ENCODE measurements around the gene CDC42BPG. TPM values are rescaled to one million over a fixed set of nuclear protein-coding genes. Genes with fewer than 3 reads are reported as not detected.
A peak's percentile ranks its signal among the peaks of the same experiment; 100 is the strongest.

Gene CDC42BPG
- total RNA-seq, 1 experiment from 2014 or later = 30.1 TPM

DNA sequence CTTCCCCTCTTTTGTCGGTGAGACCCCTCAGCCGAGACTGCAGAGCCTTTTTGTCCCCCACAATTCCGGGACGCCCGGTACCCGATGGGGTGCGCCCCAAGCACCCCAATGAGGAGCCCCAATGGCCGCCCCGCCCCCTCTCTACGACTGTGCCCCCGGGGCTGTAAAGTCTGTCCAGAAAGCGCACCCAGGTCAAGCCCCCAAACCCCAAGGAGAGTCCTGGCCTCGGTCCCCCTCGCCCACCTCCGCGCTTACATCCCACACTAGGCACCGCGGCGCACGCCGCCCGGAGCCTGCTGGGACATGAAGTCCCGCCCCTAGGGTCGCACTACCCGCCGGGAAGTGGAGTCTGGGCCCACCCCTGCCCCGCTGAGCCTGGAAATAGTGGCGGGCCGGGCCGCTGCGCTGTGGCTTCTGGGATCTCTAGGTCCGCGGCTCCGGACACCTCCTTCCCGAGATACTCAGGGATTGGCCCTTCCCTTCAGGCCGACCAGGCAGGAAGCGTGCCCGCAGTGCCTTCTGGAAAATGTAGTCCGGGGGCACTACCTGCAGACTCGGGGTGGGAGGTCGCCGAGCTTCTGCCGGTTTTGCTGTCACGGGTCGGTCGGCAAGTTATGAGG lies 34.1 kb downstream of the CDC42BPG start, which contains the start of gene MEN1 (continued):
- TF ChIP-seq, protein P1, sequence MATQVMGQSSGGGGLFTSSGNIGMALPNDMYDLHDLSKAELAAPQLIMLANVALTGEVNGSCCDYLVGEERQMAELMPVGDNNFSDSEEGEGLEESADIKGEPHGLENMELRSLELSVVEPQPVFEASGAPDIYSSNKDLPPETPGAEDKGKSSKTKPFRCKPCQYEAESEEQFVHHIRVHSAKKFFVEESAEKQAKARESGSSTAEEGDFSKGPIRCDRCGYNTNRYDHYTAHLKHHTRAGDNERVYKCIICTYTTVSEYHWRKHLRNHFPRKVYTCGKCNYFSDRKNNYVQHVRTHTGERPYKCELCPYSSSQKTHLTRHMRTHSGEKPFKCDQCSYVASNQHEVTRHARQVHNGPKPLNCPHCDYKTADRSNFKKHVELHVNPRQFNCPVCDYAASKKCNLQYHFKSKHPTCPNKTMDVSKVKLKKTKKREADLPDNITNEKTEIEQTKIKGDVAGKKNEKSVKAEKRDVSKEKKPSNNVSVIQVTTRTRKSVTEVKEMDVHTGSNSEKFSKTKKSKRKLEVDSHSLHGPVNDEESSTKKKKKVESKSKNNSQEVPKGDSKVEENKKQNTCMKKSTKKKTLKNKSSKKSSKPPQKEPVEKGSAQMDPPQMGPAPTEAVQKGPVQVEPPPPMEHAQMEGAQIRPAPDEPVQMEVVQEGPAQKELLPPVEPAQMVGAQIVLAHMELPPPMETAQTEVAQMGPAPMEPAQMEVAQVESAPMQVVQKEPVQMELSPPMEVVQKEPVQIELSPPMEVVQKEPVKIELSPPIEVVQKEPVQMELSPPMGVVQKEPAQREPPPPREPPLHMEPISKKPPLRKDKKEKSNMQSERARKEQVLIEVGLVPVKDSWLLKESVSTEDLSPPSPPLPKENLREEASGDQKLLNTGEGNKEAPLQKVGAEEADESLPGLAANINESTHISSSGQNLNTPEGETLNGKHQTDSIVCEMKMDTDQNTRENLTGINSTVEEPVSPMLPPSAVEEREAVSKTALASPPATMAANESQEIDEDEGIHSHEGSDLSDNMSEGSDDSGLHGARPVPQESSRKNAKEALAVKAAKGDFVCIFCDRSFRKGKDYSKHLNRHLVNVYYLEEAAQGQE (IDR thresholded peaks at IDR 0.05; ENCODE audit: low read depth) = no peak
- peak; percentile 72 for TF ChIP-seq ZFX (IDR thresholded peaks at IDR 0.05)

DNA sequence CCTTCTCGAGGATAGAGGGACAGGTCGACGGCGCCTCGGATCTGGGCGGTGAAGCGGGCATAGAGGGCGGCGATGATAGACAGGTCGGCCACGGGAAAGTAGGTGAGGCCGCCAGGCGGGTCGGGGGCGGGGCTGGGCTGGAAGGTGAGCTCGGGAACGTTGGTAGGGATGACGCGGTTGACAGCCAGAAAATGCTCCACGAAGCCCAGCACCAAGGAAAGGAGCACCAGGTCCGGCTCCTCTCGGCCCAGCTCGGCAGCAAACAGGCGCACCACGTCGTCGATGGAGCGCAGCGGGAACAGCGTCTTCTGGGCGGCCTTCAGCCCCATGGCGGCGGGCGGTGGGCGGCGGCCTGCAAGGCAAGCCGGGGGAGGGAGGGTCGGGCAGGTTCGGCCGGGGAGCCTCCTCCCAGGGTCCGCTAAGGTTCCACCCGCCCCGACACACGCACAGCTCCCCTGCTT lies 34.6 kb downstream of the CDC42BPG start:
- no peak overlapping the region for H2AFZ ChIP-seq (ENCODE audit: low read depth, low read length, poor library complexity, severe bottlenecking)
- peak overlapping the region; percentile 98 for H3K4me2 ChIP-seq (ENCODE audit: low read length)
- intact Hi-C loops (cut with micrococcal nuclease) = no loop called here
- peak overlapping the region; percentile 83 for H3K9ac ChIP-seq (ENCODE audit: low read length)
- ATAC-seq (peak; percentile 51), DNase-seq (ENCODE audit: low read depth, low spot score) (peak; percentile 12)
- peaks cover 5 to 10% of the 10 kb centered on the region in 2 experiments; a peak in 2 of 4 replicates for H3K36me3 ChIP-seq (ENCODE audit: control insufficient read depth in 1 of 2, insufficient read depth in 2 of 2, low read length in 2 of 2)
- H3K4me1 ChIP-seq (ENCODE audit: control insufficient read depth in 1 of 2, insufficient read depth in 2 of 2, low read length in 2 of 2) = peaks cover 7 to 14% of the 10 kb centered on the region in 2 experiments
- no peaks in the 10 kb centered on the region for H3K27me3 ChIP-seq (ENCODE audit: insufficient read depth, low read length)
- H3K4me3 ChIP-seq (replicated peaks in 1 of 2; ENCODE audit: low read depth in 1 of 2, low read length in 2 of 2) = peak overlapping the region; percentile 89 to 91
- RAD21 ChIA-PET (ENCODE audit: low non-redundant PET in 1 of 2, low total read pairs in 2 of 2, uncharacterized antibody in 2 of 2, unreplicated experiment in 2 of 2) = no interaction called here
- no peak for TF ChIP-seq RAD21 (IDR thresholded peaks at IDR 0.05; ENCODE audit: low read depth)
- no peak for TF ChIP-seq EGR1 (IDR thresholded peaks at IDR 0.05; ENCODE audit: low read depth)
- TF ChIP-seq SIN3A (IDR thresholded peaks at IDR 0.05; ENCODE audit: low read depth) = no peak
- no peak for TF ChIP-seq ZFX (IDR thresholded peaks at IDR 0.05)
- H3K9me2 ChIP-seq (ENCODE audit: insufficient read depth) = no peaks in the 10 kb centered on the region
- peaks cover 13% of the 10 kb centered on the region; the same call in 1 of the 2 replicates for H3K79me2 ChIP-seq (ENCODE audit: insufficient read depth, low read length)
- H4K20me1 ChIP-seq (ENCODE audit: insufficient read depth) = no peaks in the 10 kb centered on the region
- BruUV-seq (replicated peaks) = no TSS peak
- CTCF ChIA-PET = no interaction called here
- H3K27ac ChIP-seq (ENCODE audit: low read depth, low read length) = peak overlapping the region; percentile 65
- H3K9me3 ChIP-seq (ENCODE audit: control insufficient read depth in 1 of 2, insufficient read depth in 1 of 2, low read depth in 1 of 2, low read length in 2 of 2) = no peaks in the 10 kb centered on the region
- POLR2A ChIA-PET = interaction anchor here (2.5 kb wide), 1 partner anchor 31 kb away, joined by 11 read pairs; the partner anchor contains the start of gene SF1
